ENCODE results near the gene FZR1.
"Not testable (repeated sequence)": the region's sequence is repeated elsewhere in the genome, so short reads cannot be mapped to it uniquely, and the experiment has no call there.

FZR1 gene

GRCh38 chr19:3573858-3574637 lies 67.9 kb downstream of the FZR1 start:
- DNase-seq (ENCODE audit: low spot score) = peak; percentile 93

DNA sequence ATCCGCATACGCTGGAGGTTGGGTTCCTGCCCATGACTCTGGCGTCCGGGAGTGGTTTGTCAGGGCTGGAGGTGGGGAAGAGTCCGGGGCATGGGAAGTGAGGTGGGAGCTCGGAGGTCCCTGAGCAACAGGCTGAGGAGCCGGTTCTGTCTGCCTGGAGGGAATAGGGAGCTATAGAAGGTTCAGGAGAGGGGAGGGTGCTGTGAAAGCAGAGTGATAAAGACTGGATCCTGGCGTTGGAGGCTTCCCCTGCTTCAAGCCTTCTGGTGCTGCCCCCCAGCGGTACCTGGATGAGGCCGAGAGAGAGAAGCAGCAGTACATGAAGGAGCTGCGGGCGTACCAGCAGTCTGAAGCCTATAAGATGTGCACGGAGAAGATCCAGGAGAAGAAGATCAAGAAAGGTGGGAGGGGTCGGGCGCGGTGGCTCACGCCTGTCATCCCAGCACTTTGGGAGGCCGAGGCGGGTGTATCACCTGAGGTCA lies 69.2 kb downstream of the FZR1 start:
- peak; percentile 37 for DNase-seq (ENCODE audit: low spot score)

DNA sequence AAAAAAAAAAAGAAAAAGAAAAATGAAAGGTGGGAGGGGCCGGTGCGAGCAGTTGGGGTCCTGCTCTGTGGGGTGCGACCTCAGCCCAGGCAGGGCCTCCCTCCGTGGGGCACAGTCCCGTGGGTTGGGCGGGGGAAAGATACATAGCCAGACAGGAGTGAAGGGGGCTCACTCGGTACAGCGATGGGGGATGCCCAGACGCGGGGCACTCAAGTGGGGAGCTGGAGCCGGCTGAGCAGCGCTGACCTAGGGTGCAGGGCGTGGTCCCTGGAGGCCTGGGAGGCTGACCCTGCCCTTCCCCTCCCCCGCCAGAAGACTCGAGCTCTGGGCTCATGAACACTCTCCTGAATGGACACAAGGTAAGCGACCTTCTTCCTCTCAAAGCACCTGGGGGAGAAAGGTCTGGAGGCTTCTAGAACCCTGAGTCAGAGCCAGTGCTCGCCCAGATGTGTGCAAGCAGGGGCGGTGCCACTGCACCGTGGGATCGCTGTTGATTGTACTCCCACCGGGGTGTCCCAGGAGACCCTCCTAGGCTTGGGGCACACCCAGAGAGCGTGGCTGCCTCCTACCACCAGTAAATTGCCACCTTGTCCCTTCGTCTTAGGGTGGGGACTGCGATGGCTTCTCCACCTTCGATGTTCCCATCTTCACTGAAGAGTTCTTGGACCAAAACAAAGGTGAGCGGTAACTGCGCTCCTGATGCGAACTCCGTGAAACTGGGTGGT lies 70.0 kb downstream of the FZR1 start:
- no peak for DNase-seq (ENCODE audit: low spot score)

- DNase-seq (ENCODE audit: low spot score) = no peak
These were observed 70.8 kb downstream of the FZR1 start for GRCh38 chr19:3576696-3577443.

DNA sequence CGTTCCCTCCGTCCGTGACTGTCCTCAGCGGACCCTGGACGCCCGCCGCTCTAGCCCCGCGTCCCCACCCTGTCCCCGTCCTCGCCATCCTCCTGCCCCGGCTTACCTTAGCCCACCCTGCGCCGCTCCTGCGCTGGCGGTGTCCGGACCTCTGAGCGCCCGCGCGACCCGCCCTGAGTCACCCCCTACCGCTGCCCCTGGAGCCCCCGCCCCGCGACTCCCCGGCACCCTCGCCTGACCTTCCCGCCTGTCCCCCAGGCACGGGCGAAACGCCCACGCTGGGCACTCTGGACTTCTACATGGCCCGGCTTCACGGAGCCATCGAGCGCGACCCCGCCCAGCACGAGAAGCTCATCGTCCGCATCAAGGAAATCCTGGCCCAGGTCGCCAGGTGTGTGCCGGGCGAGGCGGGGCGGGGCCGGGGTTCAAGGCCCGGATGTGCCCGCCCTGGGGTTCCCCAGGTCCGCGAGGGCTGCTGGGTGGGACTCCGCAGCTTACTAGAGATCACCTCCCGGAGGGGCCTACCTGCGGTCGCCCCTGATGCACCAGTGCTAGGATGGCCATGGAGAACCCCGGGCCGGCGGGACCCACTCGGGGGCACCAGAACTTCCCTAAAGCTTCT lies 71.7 kb downstream of the FZR1 start:
- DNase-seq (ENCODE audit: low spot score) = no peak

GRCh38 chr19:3578390-3578789 lies 72.3 kb downstream of the FZR1 start:
- no peak for DNase-seq (ENCODE audit: low spot score)

DNA sequence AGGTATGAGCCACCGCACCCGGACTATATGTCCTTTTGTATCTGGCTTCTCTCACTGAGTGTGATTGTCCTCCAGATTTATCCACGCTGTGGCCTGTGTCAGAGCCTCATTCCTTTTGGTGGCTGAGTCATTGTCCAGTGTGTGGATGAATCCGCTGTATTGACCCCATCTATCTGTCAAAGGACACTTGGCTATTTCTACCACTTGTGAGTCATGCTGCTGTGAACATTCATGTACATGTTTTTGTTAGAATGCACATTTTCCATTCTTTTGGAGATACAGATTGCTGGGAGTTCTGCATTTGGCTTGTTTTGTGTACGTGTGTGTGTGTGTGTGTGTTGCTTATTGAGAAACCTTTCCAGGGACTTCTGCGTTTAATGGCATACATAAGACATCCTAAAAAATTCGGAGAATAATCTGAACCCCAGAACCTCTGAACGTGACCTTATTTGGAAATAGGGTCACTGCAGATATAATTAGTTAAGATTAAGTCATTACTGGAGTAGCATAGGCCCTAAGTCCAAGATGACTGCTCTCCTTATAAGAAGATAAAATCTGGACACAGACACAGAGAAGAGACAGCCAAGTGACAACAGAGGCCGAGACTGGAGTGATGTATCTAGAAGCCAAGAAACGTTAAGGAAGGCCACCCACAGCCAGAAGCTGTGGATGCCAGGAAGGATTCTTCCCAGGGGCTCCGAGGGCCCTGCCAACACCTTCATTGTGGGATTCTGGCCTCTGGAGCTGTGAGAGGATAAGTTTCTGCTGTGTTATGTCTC lies 74.2 kb downstream of the FZR1 start:
- DNase-seq (ENCODE audit: low spot score) = no peak

DNA sequence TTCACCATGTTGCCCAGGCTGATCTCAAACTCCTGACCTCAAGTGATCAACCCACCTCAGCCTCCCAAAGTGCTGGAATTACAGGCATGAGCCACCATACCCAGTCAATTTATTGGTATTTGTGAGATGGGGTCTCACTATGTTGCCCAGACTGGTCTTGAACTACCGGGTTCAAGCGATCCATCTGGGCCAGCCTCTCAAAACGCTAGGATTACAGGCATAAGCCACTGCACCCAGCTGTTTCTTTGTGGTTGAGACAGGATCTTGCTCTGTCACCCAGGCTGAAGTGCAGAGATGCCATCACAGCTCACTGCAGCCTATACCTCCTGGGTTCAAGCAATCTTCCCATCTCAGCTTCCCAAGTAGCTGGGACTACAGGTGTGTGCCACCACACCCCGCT lies 75.7 kb downstream of the FZR1 start:
- not testable (repeated sequence) for DNase-seq (ENCODE audit: low spot score)

GRCh38 chr19:3584036-3584802 lies 78.1 kb downstream of the FZR1 start:
- not testable (repeated sequence) for DNase-seq (ENCODE audit: low spot score)

GRCh38 chr19:3585301-3586126 lies 79.4 kb downstream of the FZR1 start, which contains the start of gene GIPC3:
GIPC3 (plus strand) TSS chr19:3585478; CDS start chr19:3585598, 120 bp downstream.
- DNase-seq (ENCODE audit: low spot score) = no peak

GRCh38 chr19:3586127-3586626 lies 80.1 kb downstream of the FZR1 start:
- DNase-seq (ENCODE audit: low spot score) = no peak

GRCh38 chr19:3586707-3587346 lies 80.7 kb downstream of the FZR1 start:
- DNase-seq (ENCODE audit: low spot score) = no peak

Data from hematopoietic multipotent progenitor cell treated with erythropoietin and hydrocortisone succinate and interleukin-3 and kit ligand, for 17 days (in vitro differentiated cells).